Neural cell (in vitro differentiated cells): ENCODE measurements around the gene CPNE4. TPM values are rescaled to one million over a fixed set of nuclear protein-coding genes. Genes with fewer than 3 reads are reported as not detected.

Experiments
- H2AFZ ChIP-seq: fragments of 200-600, 300-800 bp; sonication (generic), shearing (Covaris generic); 2 replicates; pipeline ENCODE4 v1.6.0; 2014; ENCODE audit warnings: low read depth, mild to moderate bottlenecking, antibody characterized with exemption, low read length, moderate library complexity
- H3F3A ChIP-seq: fragments of 200-600 bp; shearing (Covaris generic); 2 replicates; pipeline ENCODE4 v1.6.1; 2016; ENCODE audit warnings: mild to moderate bottlenecking, moderate library complexity, mixed read lengths, antibody characterized with exemption, low read length; ENCODE audit not compliant: insufficient read depth, poor library complexity, severe bottlenecking
- H3K27ac ChIP-seq: fragments of 200-600, 300-800 bp; sonication (generic), shearing (Covaris generic); 2 replicates; pipeline ENCODE4 v1.5.1; 2014; ENCODE audit warnings: mild to moderate bottlenecking, low read length, moderate library complexity
- H3K27me3 ChIP-seq: fragments of 300-800, 200-600 bp; sonication (generic), shearing (Covaris generic); 2 replicates; pipeline ENCODE4 v1.6.0; 2014; ENCODE audit warnings: mild to moderate bottlenecking, low read depth, low read length, moderate library complexity; ENCODE audit not compliant: insufficient read depth
- H3K36me3 ChIP-seq: fragments of 300-800, 200-600 bp; sonication (generic), shearing (Covaris generic); 2 replicates; pipeline ENCODE4 v1.5.1; 2014; ENCODE audit warnings: mild to moderate bottlenecking, antibody characterized with exemption, low read length, moderate library complexity; ENCODE audit not compliant: insufficient read depth
- H3K4me2 ChIP-seq: fragments of 300-800, 200-600 bp; sonication (generic), shearing (Covaris generic); 2 replicates; pipeline ENCODE4 v1.6.0; 2014; ENCODE audit warnings: mild to moderate bottlenecking, low read length
- H3K4me3 ChIP-seq: fragments of 300-800, 200-600 bp; sonication (generic), shearing (Covaris generic); 2 replicates; pipeline ENCODE4 v1.5.1; 2014; ENCODE audit warnings: mild to moderate bottlenecking, low read length, moderate library complexity
- H3K79me2 ChIP-seq: fragments of 200-600 bp; shearing (Covaris generic); replicated peaks from 2 replicates; pipeline ENCODE4 v1.6.0; 2014; ENCODE audit warnings: mild to moderate bottlenecking, low read length, moderate library complexity; ENCODE audit not compliant: insufficient read depth
- H3K9ac ChIP-seq: fragments of 300-800, 200-600 bp; sonication (generic), shearing (Covaris generic); 2 replicates; pipeline ENCODE4 v1.6.1; 2016; ENCODE audit warnings: mild to moderate bottlenecking, low read length, mixed read lengths
- H3K9me2 ChIP-seq: fragments of 200-600 bp; shearing (Covaris generic); 2 replicates; pipeline ENCODE4 v1.6.1; 2016; ENCODE audit warnings: mild to moderate bottlenecking, low read length, mixed read lengths; ENCODE audit not compliant: insufficient read depth
- H3K9me3 ChIP-seq: fragments of 200-600, 300-800 bp; sonication (generic), shearing (Covaris generic); 2 replicates; pipeline ENCODE4 v1.6.1; 2016; ENCODE audit warnings: mild to moderate bottlenecking, mixed run types, low read length, moderate library complexity, mixed read lengths
- H4K20me1 ChIP-seq: fragments of 200-600 bp; shearing (Covaris generic); 2 replicates; pipeline ENCODE4 v1.6.1; 2016; ENCODE audit warnings: mild to moderate bottlenecking, mixed run types; ENCODE audit not compliant: insufficient read depth
- CTCF ChIP-seq: fragments of 450-650 bp; IDR thresholded peaks from 2 replicates; pipeline ENCODE4 v1.5.1; 2014; ENCODE audit warnings: antibody characterized with exemption, mild to moderate bottlenecking, moderate library complexity; ENCODE audit not compliant: poor library complexity, severe bottlenecking
- EP300 ChIP-seq: fragments of 450-650 bp; conservative IDR thresholded peaks from 2 replicates; pipeline ENCODE4 v1.6.1; 2014; ENCODE audit warnings: antibody characterized with exemption, mild to moderate bottlenecking, moderate library complexity; ENCODE audit not compliant: poor library complexity, severe bottlenecking
- EZH2 ChIP-seq: fragments of 200-600, 300-800 bp; shearing (Covaris generic), sonication (generic); IDR thresholded peaks from 2 replicates; pipeline ENCODE4 v1.6.1; 2014; ENCODE audit warnings: antibody characterized with exemption, low read length, borderline replicate concordance, mild to moderate bottlenecking; ENCODE audit not compliant: insufficient read depth, poor library complexity, severe bottlenecking
- MXI1 ChIP-seq: fragments of 450-650 bp; conservative IDR thresholded peaks from 2 replicates; pipeline ENCODE4 v1.6.1; 2014; ENCODE audit warnings: antibody characterized with exemption, mild to moderate bottlenecking; ENCODE audit not compliant: poor library complexity, severe bottlenecking
- POLR2AphosphoS5 ChIP-seq: IDR thresholded peaks from 2 replicates; pipeline ENCODE4 v1.6.1; 2012
- RAD21 ChIP-seq: fragments of 450-650 bp; conservative IDR thresholded peaks from 2 replicates; pipeline ENCODE4 v1.6.1; 2014; ENCODE audit warnings: antibody characterized with exemption, mild to moderate bottlenecking, moderate library complexity
- REST ChIP-seq: IDR thresholded peaks from 2 replicates; pipeline ENCODE4 v1.6.1; 2012; ENCODE audit warnings: borderline replicate concordance
- SMC3 ChIP-seq: fragments of 450-650 bp; conservative IDR thresholded peaks from 2 replicates; pipeline ENCODE4 v1.6.1; 2014; ENCODE audit warnings: antibody characterized with exemption, mild to moderate bottlenecking, moderate library complexity; ENCODE audit not compliant: poor library complexity
- TAF1 ChIP-seq: IDR thresholded peaks from 2 replicates; pipeline ENCODE4 v1.6.1; 2012; ENCODE audit warnings: low read depth
- polyA plus RNA-seq: library from polyadenylated mRNA; depleted of rRNA; stranded (reverse); fragments of >200 nt; gene quantifications from 2 replicates; pipeline ENCODE4 v1.2.3, GENCODE V29; 2014

Gene CPNE4
- polyA plus RNA-seq, 1 donor from 2014 or later: 0.59 TPM

GRCh38 chr3:131620977-131621376 is 413.8 kb downstream of the CPNE4 start:
- Histone ChIP-seq H4K20me1 (no peaks in the 10 kb centered on the region), H3K27me3 (no peaks in the 10 kb centered on the region), H3K36me3 (no peaks in the 10 kb centered on the region), H3K4me2 (no peak overlapping the region), H3K9ac (no peak overlapping the region), H3K9me3 (no peaks in the 10 kb centered on the region), H3K9me2 (no peaks in the 10 kb centered on the region), H3K79me2 (no peaks in the 10 kb centered on the region), H3K27ac (no peak overlapping the region), H2AFZ (no peak overlapping the region), H3F3A (no peaks in the 10 kb centered on the region), H3K4me3 (no peak overlapping the region)
- TF ChIP-seq REST (no peak), TAF1 (no peak), RAD21 (no peak), SMC3 (no peak), EP300 (no peak), EZH2 (no peak), MXI1 (no peak), POLR2AphosphoS5 (no peak), CTCF (no peak)

GRCh38 chr3:131619821-131620220 is 415.0 kb downstream of the CPNE4 start:
- no peak overlapping the region for H3K4me2 ChIP-seq
- TF ChIP-seq EP300 (no peak), REST (no peak), SMC3 (no peak), TAF1 (no peak), MXI1 (no peak), EZH2 (no peak), RAD21 (no peak), POLR2AphosphoS5 (no peak), CTCF (no peak)
- H3K79me2 ChIP-seq: no peaks in the 10 kb centered on the region

More at GRCh38 chr3:131619821-131620220, 415.0 kb downstream of the CPNE4 start:
- Histone ChIP-seq H3K4me3 (no peak overlapping the region), H3F3A (no peaks in the 10 kb centered on the region), H4K20me1 (no peaks in the 10 kb centered on the region), H2AFZ (no peak overlapping the region), H3K36me3 (no peaks in the 10 kb centered on the region), H3K27ac (no peak overlapping the region), H3K9ac (no peak overlapping the region), H3K9me3 (no peaks in the 10 kb centered on the region), H3K27me3 (no peaks in the 10 kb centered on the region), H3K9me2 (no peaks in the 10 kb centered on the region)
